ENCODE measurements around the gene KRTCAP2. TPM values are rescaled to one million over a fixed set of nuclear protein-coding genes. Genes with fewer than 3 reads are reported as not detected.

Gene KRTCAP2
- total RNA-seq, 4 donors from 2014 or later, result 1.5 to 200 (median 62.5) TPM

- intact Hi-C loops (cut with DNase I; ENCODE audit: low total_unique reads), result loop anchor here (1.0 kb wide), 1 partner anchor 20 kb away; no protein-coding TSS in a partner anchor
- peak overlapping the region; percentile 62 to 76 for H3K4me3 ChIP-seq
- H3K27me3 ChIP-seq, result no peaks in the 10 kb centered on the region
- no peaks in the 10 kb centered on the region for H3K9me3 ChIP-seq
- H3K27ac ChIP-seq, result peak overlapping the region; percentile 99
- no peaks in the 10 kb centered on the region for H3K36me3 ChIP-seq
- DNase-seq, result peak; percentile 86 to 87
- TF ChIP-seq CTCF (IDR thresholded peaks at IDR 0.05) (peak; percentile 85 to 94 (median 88)), POLR2A (IDR thresholded peaks at IDR 0.05) (peak in 1 of 2 donors; percentile 36)
- no peaks in the 10 kb centered on the region for H3K4me1 ChIP-seq
These were observed 34.0 kb upstream of the KRTCAP2 start for GRCh38 chr1:155206891-155207805.

- no peaks in the 10 kb centered on the region for H3K27me3 ChIP-seq
- H3K27ac ChIP-seq, result peak overlapping the region; percentile 99
- intact Hi-C loops (cut with DNase I; ENCODE audit: low total_unique reads), result loop anchor here (1.0 kb wide), 1 partner anchor 21 kb away; no protein-coding TSS in a partner anchor
- DNase-seq, result no peak
- TF ChIP-seq POLR2A (IDR thresholded peaks at IDR 0.05), result no peak
- TF ChIP-seq CTCF (IDR thresholded peaks at IDR 0.05), result no peak
- no peaks in the 10 kb centered on the region for H3K36me3 ChIP-seq
- H3K4me1 ChIP-seq, result no peaks in the 10 kb centered on the region
- no peak overlapping the region for H3K4me3 ChIP-seq
- no peaks in the 10 kb centered on the region for H3K9me3 ChIP-seq
These were observed 33.0 kb upstream of the KRTCAP2 start for GRCh38 chr1:155205969-155206593.

GRCh38 chr1:155205035-155205434 lies 31.9 kb upstream of the KRTCAP2 start:
- DNase-seq, result no peak
- no peaks in the 10 kb centered on the region for H3K4me1 ChIP-seq
- intact Hi-C loops (cut with DNase I; ENCODE audit: low total_unique reads), result no loop called here
- H3K4me3 ChIP-seq, result no peak overlapping the region
- H3K36me3 ChIP-seq, result no peaks in the 10 kb centered on the region
- H3K27me3 ChIP-seq, result no peaks in the 10 kb centered on the region
- TF ChIP-seq POLR2A (IDR thresholded peaks at IDR 0.05), result no peak
- no peak for TF ChIP-seq CTCF (IDR thresholded peaks at IDR 0.05)
- no peaks in the 10 kb centered on the region for H3K9me3 ChIP-seq
- H3K27ac ChIP-seq, result no peak overlapping the region

GRCh38 chr1:155202731-155203515 lies 29.8 kb upstream of the KRTCAP2 start:
- no peak for TF ChIP-seq CTCF (IDR thresholded peaks at IDR 0.05)
- no peak for TF ChIP-seq POLR2A (IDR thresholded peaks at IDR 0.05)
- Histone ChIP-seq H3K36me3 (no peaks in the 10 kb centered on the region), H3K27me3 (no peaks in the 10 kb centered on the region), H3K4me3 (no peak overlapping the region), H3K4me1 (no peaks in the 10 kb centered on the region), H3K9me3 (no peaks in the 10 kb centered on the region), H3K27ac (no peak overlapping the region)
- no peak for DNase-seq
- intact Hi-C loops (cut with DNase I; ENCODE audit: low total_unique reads), result no loop called here
